Adrenal gland (tissue), 12 donors: ENCODE measurements around the gene OSGIN1. TPM values are rescaled to one million over a fixed set of nuclear protein-coding genes. Genes with fewer than 3 reads are reported as not detected.

ENCODE experiments used
- DNase-seq, 7 donors: peaks; one replicate each; pipeline ENCODE4 v3.0.0-alpha.2; 2019 to 2020
- H3K27ac ChIP-seq, 5 donors: fragments of 200-600 bp; sonication (generic) in 4 of 5; 1 replicate in 3 of 5; 2 replicates in 2 of 5; pipeline versions ENCODE4 v1.5.1 to v1.8.0; 2016 to 2020; ENCODE audit warnings: mild to moderate bottlenecking in 1 of 5
- H3K27me3 ChIP-seq: fragments of 200-600 bp; 2 replicates; pipeline ENCODE4 v1.8.0; 2021
- H3K36me3 ChIP-seq, 2 donors: fragments of 200-600 bp; replicated peaks in 1 of 2; 1 replicate in 1 of 2; 2 replicates in 1 of 2; pipeline versions ENCODE4 v1.5.1 to v1.8.0; 2018 to 2022
- H3K4me1 ChIP-seq, 2 donors: fragments of 200-600 bp; replicated peaks in 1 of 2; 1 replicate in 1 of 2; 2 replicates in 1 of 2; pipeline versions ENCODE4 v1.5.1 to v1.8.0; 2018 to 2021
- H3K4me3 ChIP-seq, 4 donors: fragments of 200-600 bp; sonication (generic) in 3 of 4; one replicate each; pipeline ENCODE4 v1.5.1; 2016 to 2018
- H3K9me3 ChIP-seq, 3 donors: fragments of 200-600 bp; sonication (generic) in 1 of 3; replicated peaks in 1 of 3; 1 replicate in 2 of 3; 2 replicates in 1 of 3; pipeline versions ENCODE4 v1.5.1 to v1.8.0; 2016 to 2021
- CTCF ChIP-seq, 6 experiments: fragments of 450-650 bp in 4 of 6; fragments of 200-600 bp in 2 of 6; sonication (generic) in 1 of 6; IDR thresholded peaks; 1 replicate in 5 of 6; 2 replicates in 1 of 6; pipeline versions ENCODE4 v1.5.1 to v1.8.0; 2016 to 2021; ENCODE audit warnings: antibody characterized with exemption in 6 of 6, mild to moderate bottlenecking in 2 of 6, moderate library complexity in 1 of 6
- POLR2A ChIP-seq, 2 donors: fragments of 450-650 bp; IDR thresholded peaks; one replicate each; pipeline ENCODE4 v1.6.1; 2017; ENCODE audit warnings: antibody characterized with exemption in 2 of 2, mild to moderate bottlenecking in 2 of 2, moderate library complexity in 1 of 2
- WGBS, 4 donors: extraction: QIAGEN DNeasy Blood & Tissue Kit in 2 of 4; methylation state at CpG; one replicate each; pipeline versions ENCODE4 v1.1.5 to v1.1.7; 2013 to 2017; 5-methylcytosine and 5-hydroxymethylcytosine counted together
- intact Hi-C, 2 donors: fragments of 100-400 bp; cut with DNase I; formaldehyde crosslinking; loops; one replicate each; pipeline versions ENCODE4 v1.14.1 to v1.15.0; 2022 to 2023
- polyA plus RNA-seq, 3 donors: library from polyadenylated mRNA; stranded (reverse); fragments of 200-250 nt in 2 of 3; fragments of 350-450 nt in 1 of 3; fragmentation: Illumina TruSeq in 1 of 3; extraction: RNeasy Lipid Tissue Mini Kit (QIAGEN cat#74804) in 1 of 3; gene quantifications; one replicate each; pipeline ENCODE4 v1.2.3, GENCODE V29; 2013 to 2014
- total RNA-seq, 9 donors: library from RNA; depleted of rRNA in 4 of 9; stranded (reverse); fragments of >200 nt in 4 of 9; fragments of 120-200 nt in 1 of 9; fragmentation: NEBNext Ultra II Directional in 1 of 9; extraction: Animal tissue kit (Norgen Biotek cat#: 25700) in 1 of 9; gene quantifications; one replicate each; pipeline versions ENCODE4 v1.1.0 to v1.2.4, GENCODE V29; 2013 to 2023
- donor health status: healthy with polysubstance abuse.
- donor health status: Bipolar disorder and iron deficiency.
- donor health status: DM: yes; HTN: yes; CAD: no.
- donor health status: DM: no; HTN: no; CAD: no.
- donor health status: DM: no; HTN: no; CAD: no.
- donor health status: DM: yes; HTN: yes; CAD: no.

Gene OSGIN1
- total and polyA plus RNA-seq, 12 donors = 16.1 to 64.9 (median 19.3) TPM

DNA sequence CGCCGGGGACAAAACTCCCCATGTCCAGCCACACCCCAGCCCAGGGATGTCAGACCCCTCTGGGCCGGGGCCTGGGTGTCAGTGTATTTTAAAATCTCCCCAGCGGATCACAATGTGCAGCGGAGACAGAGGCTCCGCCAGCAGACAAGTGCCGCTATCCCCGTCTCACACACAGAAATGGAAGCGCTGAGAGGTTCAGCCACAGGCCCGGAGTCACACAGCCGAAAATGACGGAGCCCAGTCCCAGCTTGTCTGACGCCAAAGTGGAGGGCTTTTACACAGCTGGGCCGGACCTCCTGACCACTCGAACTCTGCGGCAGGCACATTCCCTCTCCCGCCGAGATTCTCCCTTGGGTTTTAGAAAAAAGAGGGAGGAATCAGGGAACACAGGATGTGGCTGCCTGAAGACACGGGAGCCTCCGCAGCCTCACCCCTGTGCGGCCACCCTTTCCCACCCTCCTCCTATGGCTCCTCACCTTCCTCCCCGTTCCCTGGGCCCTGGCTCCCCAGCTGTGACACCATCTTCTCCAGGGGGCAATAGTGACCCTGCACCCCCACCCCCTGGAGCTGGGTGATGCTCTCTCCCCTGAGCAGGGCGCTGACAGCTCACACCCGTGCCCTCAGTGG, 6.8 kb upstream of the OSGIN1 start:
- intact Hi-C loops = no loop called here
- no peaks in the 10 kb centered on the region for H3K27me3 ChIP-seq
- TF ChIP-seq POLR2A (IDR thresholded peaks at IDR 0.05) = no peak
- no peak for TF ChIP-seq CTCF (IDR thresholded peaks at IDR 0.05)
- no peaks in the 10 kb centered on the region for H3K9me3 ChIP-seq
- no peak overlapping the region for H3K4me3 ChIP-seq
- peaks cover 0 to 10% of the 10 kb centered on the region in 2 donors for H3K4me1 ChIP-seq
- H3K36me3 ChIP-seq = no peaks in the 10 kb centered on the region
- 86 to 91% (median 87%) methylated on average over 23 to 24 of the region's 24 CpGs for WGBS, 4 donors
- no peak for DNase-seq
- H3K27ac ChIP-seq = no peak overlapping the region

DNA sequence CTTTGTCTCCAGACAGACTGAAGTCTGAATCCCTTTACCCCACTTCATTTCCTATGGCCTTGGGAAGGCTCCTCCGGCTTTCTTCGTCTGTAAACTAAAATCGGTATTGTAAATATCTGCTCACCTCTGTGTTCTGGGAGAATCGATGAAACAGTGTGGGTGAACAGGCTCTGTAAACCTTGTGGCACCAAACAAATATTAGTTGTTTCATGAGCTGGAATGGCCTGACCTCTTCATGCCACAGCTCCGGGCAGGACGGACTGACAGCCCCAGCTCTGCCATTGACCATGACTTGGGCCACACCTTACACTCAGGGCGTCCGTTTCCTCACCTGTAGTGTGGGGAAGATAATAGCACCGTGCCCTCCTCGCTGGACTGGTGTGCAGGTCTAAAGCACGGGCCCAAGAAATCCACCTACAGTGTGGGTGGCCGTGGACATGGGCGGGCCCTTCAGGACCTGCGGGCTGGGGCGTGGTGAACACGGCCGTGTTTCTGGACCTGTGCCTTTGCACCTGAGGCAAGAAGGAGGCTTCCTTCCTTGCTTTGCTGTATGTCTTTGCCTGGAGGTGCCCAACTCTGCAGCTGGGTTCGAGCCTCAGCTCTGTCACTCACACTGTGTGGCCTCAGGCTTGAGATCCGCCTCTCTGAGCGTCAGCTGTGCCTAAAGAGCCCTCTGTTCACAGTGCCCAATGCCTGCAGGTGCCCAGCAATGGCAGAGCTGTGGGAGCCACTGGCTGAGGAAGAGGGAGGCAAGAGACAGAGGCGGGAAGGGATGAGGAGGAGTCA, 6.1 kb upstream of the OSGIN1 start:
- Histone ChIP-seq H3K27ac (no peak overlapping the region), H3K4me1 (peaks cover 0 to 10% of the 10 kb centered on the region in 2 donors), H3K27me3 (no peaks in the 10 kb centered on the region), H3K4me3 (no peak overlapping the region), H3K36me3 (no peaks in the 10 kb centered on the region), H3K9me3 (no peaks in the 10 kb centered on the region)
- WGBS, 4 donors = 80 to 94% (median 87%) methylated on average over 11 to 21 of the region's 21 CpGs
- TF ChIP-seq POLR2A (IDR thresholded peaks at IDR 0.05) (no peak), CTCF (IDR thresholded peaks at IDR 0.05) (no peak)
- no peak for DNase-seq
- intact Hi-C loops = no loop called here

- DNase-seq = no peak
- WGBS, 4 donors = 89 to 92% (median 90%) methylated on average over 8 to 14 of the region's 14 CpGs
- H3K27ac ChIP-seq = no peak overlapping the region
- H3K4me1 ChIP-seq = peaks cover 4 to 13% of the 10 kb centered on the region in 2 donors
- no peaks in the 10 kb centered on the region for H3K9me3 ChIP-seq
- H3K4me3 ChIP-seq = no peak overlapping the region
- TF ChIP-seq POLR2A (IDR thresholded peaks at IDR 0.05) (no peak), CTCF (IDR thresholded peaks at IDR 0.05) (no peak)
- H3K36me3 ChIP-seq = no peaks in the 10 kb centered on the region
- no peaks in the 10 kb centered on the region for H3K27me3 ChIP-seq
- intact Hi-C loops = no loop called here
Measured at GRCh38 chr16:83947642-83948234, 5.3 kb upstream of the OSGIN1 start.

DNA sequence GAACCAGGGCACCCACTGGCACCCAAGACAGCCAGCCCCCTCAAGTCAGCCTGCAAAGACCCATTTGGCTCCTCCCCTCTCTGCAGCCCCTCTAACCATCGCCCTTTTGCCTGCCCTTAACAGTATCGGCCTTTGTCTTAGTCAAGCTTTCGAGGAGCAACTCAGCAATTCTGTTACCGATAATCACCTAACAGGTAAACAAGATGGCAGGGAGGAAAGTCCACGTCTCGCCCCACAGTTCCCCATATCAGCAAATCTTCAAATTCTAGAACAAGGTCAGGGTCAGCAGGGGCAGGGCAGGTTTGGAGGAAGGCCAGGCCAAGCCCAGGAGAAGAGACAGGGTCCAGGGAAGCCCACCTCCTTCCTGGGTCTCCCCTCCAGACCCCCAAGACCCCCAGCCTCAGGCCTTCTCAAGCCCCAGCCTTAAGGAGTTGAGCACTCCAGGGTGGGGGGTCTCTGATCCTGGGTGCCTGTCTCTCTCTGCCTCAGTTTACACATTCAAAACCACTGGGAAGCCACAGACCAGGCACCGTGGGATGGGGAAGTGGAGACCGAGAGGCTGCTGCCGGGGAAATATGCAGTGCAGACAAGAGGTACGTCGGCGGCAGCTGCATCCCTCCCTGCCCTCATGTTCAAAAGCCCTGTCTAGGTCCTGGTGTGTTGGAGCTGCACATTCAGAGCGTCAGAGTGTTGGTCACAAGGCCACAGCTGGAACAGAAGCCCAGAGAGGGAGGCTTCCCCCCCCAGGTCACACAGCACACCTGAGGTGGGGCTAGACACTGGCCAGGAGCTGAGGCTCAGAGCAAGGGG, 3.9 kb upstream of the OSGIN1 start:
- no peaks in the 10 kb centered on the region for H3K27me3 ChIP-seq
- TF ChIP-seq CTCF (IDR thresholded peaks at IDR 0.05) (no peak), POLR2A (IDR thresholded peaks at IDR 0.05) (no peak)
- DNase-seq = no peak
- H3K9me3 ChIP-seq = no peaks in the 10 kb centered on the region
- intact Hi-C loops = no loop called here
- no peaks in the 10 kb centered on the region for H3K36me3 ChIP-seq
- no peak overlapping the region for H3K27ac ChIP-seq
- peaks cover 11 to 12% of the 10 kb centered on the region in 2 donors for H3K4me1 ChIP-seq
- WGBS, 4 donors = 75 to 87% (median 79%) methylated on average over 13 of the region's 13 CpGs
- H3K4me3 ChIP-seq = no peak overlapping the region
